Embryonic facial prominence (tissue), 1 donor: ENCODE measurements around the gene VOPP1.

Experiments
- DNase-seq: peaks from one replicate; pipeline ENCODE4 v3.0.0-alpha.2; 2016; ENCODE audit errors: extremely low spot score

Gene VOPP1

DNA sequence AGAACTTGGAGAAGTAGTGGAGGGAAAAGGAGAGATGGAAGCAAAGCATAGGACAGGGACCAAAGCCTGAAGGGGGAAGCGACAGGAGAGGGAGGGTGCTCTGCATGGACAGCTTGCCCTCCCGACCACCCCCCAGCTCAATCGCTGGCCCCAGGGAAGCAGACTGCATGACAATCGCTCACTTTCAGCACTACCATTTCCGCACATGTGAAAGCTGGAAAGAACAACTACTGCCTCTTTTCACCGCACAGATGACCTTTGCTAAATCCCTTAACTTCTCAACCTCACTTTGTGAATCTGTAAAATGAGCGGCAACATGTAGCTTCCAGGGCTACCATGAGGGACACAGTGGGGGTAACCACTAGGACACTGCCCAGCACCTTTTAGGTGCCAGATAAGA, 17.1 kb downstream of the VOPP1 start:
- no peak for DNase-seq

- DNase-seq, result no peak
These were observed 18.3 kb downstream of the VOPP1 start for GRCh38 chr7:55554038-55554437.

DNA sequence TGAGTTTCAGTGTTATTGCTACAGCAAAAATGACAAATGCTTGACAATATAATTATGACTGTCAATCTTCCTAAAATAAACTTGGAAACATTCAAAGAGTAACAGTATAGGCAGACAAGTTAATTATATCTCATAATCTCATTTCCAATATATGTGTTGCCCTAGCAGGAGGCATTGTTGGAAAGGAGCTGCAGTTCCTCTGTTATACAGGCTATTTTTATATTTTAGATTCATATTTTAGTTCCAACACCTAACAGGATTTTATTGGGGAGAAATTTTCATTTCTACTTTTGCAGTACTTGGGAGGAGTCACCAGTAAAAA, 19.3 kb downstream of the VOPP1 start:
- no peak for DNase-seq

- DNase-seq, result peak; percentile 70
These were observed 19.8 kb downstream of the VOPP1 start for GRCh38 chr7:55552320-55553023.

- DNase-seq, result no peak
These were observed 21.3 kb downstream of the VOPP1 start for GRCh38 chr7:55550841-55551537.

GRCh38 chr7:55550010-55550663, 22.2 kb downstream of the VOPP1 start:
- DNase-seq, result no peak

DNA sequence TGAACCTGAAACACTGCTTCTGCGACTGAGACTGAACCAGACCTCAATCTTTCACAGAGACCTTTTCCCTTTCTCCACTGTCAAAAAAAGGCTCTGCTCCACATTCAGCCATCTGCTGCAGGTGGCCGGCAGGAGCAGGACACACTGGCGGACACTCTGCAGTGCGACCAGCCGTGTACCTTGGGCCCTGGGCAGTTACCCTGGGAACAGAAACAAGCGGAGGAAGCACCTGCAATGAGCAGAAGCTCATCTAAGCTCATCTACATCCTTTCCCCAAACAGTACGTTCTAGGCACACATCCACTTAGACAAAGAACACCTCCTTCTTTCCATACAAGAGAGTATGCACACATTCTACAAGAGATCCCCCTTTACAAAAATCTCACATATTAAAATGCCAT, 22.8 kb downstream of the VOPP1 start:
- no peak for DNase-seq

GRCh38 chr7:55548295-55548731, 24.0 kb downstream of the VOPP1 start:
- no peak for DNase-seq

GRCh38 chr7:55546814-55547213, 25.5 kb downstream of the VOPP1 start:
- no peak for DNase-seq

- no peak for DNase-seq
These were observed 26.8 kb downstream of the VOPP1 start for GRCh38 chr7:55545496-55545895.

DNA sequence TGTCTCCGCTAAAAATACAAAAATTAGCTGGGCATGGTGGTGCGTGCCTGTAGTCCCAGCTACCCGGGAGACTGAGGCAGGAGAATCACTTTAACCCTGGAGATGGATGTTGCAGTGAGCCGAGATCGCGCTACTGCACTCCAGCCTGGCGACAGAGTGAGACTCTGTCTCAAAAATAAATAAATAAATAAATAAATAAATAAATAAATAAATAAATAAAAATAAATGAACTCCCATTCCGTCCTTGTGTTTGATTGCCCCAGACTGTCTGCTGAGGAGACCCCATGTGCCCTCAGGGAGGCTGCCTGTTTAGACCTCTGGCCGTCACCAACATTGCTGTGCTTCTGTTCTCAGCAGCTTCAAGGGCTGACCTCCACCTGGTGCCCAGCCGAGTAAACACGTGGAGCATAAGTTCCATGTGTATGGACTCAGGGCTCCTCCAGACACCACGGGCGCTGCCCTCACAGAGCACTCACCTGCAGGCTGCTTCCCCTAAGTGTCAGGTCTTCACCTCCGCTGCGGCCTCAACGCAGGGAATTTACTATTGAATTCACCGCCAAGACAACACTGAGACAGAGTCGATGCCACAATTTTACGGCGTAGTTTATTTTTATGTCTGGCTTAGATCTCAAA, 32.0 kb downstream of the VOPP1 start:
- no peak for DNase-seq

- no peak for DNase-seq
These were observed 32.9 kb downstream of the VOPP1 start for GRCh38 chr7:55539380-55539779.

DNA sequence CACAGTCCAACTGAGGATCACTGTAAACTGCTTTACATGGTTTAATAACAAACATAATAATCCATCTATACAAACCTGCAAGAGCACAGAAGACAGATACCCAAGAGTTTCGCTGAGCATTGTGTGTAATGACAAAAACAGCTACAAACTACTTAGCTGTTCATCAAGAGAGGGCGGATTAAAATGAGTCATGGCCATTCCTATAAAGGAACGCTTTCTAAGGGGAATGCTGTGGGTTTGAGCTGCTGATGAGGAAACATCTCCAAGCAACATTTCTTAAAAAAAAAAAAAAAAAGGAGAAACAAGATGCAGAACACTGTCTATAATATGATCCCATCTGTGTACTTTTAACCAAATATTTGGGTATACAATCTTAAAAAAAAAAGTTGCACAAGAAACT, 33.8 kb downstream of the VOPP1 start:
- no peak for DNase-seq

DNA sequence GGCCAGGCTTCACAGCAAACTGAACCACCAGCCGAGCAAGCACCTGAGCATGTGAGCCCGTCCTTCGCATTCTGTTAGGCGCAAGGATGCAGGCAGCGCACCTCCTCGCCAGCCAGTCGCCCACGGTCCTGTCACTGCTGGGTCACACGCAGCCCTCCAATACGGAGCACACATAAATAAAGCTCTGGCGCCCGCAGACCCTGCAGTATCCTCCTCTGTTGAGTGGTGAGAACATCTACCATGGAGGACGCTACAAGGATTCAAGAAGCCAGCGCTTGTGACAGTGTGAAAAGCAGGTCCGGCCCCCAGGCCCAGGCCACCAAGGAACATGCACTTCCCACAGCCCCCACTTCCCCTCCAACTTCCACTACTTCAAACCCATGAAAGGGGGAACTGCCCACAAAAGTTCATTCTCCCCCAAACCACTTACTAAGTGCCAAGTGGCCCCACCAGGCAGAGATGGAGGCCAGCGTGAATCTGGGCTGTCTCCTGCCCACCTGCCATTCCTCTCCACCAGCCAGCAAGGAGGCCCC, 34.8 kb downstream of the VOPP1 start:
- DNase-seq, result no peak

- DNase-seq, result no peak
These were observed 35.5 kb downstream of the VOPP1 start for GRCh38 chr7:55536619-55537457.

- DNase-seq, result no peak
These were observed 36.7 kb downstream of the VOPP1 start for GRCh38 chr7:55535617-55536016.

DNA sequence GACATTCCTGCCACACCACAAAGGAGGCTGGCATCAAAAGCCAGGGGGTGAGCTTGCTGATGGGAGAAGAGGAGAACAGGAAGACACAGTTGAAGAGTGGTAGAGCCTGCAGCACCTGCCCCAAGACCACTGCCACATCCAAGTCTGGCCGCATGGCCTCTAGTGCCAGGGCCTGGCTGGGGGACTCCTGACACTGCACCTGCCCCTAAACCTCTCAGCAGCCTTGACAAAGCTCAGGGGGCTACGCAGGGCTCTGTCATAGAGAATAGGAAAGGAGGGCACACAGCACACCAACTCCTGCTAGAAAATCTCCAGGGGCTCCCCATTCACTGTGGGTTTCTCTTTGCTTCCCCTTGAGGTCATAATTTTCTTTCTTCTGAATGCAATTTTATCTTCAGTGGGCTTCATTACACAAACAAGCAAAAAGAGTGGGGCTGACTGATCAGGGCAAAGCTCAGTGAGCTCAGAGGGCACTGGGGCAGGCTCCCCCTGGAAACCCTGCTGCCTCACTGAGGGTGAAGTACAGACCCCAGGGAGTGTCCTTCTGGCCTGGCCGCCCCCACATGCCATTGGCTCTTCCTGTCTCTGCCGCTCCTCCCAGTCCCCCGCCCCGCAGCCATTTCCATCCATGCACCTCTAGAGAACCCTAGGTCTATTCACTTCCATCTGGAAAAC, 37.2 kb downstream of the VOPP1 start:
- DNase-seq, result no peak

DNA sequence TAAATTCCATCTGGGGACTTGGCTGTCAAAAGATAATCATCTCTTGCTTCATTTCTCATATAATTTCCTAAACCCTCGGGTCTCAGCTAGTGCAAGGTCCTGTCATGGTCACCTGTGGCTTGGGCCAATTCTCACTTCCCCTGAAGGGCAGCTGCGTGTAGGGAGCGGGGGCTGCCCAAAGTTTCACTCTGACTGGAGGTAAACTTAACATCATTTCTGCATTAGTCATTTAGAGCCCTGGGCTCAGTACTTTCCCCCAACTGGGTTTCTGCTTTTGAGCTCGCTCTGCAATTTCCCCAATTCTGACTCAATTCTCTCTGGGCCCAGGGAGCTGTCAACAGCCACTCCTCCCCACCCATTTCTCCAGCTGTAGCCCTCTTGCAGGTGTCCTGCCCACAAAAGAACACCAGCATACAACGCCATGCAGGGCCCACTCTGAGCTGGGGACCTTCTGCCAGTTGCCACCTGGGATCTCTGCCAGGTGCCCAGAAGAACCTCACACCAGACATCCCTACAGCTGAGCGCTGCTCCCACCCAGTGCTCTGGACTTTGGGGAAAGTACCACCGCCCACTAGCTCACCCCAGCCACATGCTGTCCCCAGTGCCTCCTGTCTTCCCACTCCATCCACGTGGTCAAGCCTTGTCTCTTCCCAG, 37.9 kb downstream of the VOPP1 start:
- no peak for DNase-seq

GRCh38 chr7:55533729-55534080, 38.6 kb downstream of the VOPP1 start:
- DNase-seq, result no peak

- DNase-seq, result no peak
These were observed 39.1 kb downstream of the VOPP1 start for GRCh38 chr7:55533050-55533728.
